HG03342 (cell line): ENCODE data around the gene SLC35B4.
A peak's percentile ranks its signal among the peaks of the same experiment; 100 is the strongest.

Experiments
- ATAC-seq: cut with Tn5 transposase; IDR thresholded peaks from one replicate; pipeline ENCODE4 v1.9.1; 2021; ENCODE audit warnings: mild to moderate bottlenecking, moderate library complexity; ENCODE audit not compliant: unreplicated experiment

SLC35B4 gene

DNA sequence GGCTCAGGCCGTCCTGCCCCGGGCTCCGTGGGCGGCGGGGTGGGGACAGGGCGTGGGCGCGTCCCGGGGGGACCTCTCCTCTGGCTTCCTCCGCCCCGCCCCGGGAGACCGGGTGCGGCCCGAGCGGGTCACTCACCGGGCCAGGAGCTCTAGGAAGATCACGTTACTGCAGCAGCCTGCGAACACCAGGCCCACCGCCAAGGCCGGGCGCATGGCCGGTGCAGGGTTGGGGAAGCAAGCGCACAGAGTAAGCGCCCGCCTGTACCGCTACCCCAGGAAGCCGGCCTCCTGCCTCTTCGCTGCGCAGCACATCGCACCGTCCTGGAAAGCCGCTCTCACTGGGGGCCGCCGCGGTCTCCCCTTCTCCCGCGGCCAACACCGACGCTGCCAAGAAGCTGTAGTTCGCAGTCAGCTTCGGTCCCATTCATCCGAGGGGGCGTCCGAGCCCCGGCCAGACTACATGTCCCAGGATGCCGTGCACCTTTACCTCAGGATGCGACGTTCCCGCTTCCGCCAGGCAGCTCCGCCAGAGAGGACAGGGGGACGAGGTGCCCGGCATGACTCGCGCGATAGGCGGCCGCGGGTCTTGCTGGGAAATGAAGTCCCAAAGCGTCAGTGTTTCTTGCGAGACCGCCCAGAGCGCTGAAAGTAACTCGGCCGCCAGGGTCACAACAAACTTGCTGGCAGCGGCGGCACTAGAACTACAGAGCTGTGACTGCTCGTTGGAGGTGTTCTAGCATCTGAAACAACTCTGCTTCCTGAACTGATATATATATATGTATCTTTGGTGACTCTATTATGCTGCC lies at the start of gene SLC35B4:
TSS of gene SLC35B4 (minus strand) at position 392 of the 806 bp plus-strand sequence. CDS start at position 213, 179 bp downstream.
- ATAC-seq, result peak; percentile 99

- ATAC-seq, result no peak
Observed at GRCh38 chr7:134366481-134366880, 49.8 kb upstream of the SLC35B4 start.

- no peak for ATAC-seq
Observed at GRCh38 chr7:134365341-134366054, 48.8 kb upstream of the SLC35B4 start.

DNA sequence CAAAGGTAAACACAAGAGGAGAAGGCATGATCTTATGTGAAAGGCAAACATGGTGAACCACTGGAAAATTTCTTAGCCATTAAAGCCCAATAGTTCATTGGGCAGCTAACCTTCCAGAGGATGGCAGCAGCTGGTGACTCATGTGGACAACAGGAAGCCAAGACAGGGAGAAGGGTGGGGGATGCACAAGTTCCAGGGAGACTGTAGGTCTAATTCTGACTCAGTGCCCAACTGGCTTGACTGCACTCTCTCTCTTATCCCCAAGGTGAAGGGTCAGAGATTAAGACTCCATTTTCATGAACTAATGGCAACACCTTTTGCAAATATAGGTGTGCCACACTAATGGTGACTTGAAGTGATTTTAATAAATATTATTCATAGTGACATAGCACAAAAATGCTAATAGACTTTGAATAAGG lies 47.9 kb upstream of the SLC35B4 start:
- no peak for ATAC-seq

DNA sequence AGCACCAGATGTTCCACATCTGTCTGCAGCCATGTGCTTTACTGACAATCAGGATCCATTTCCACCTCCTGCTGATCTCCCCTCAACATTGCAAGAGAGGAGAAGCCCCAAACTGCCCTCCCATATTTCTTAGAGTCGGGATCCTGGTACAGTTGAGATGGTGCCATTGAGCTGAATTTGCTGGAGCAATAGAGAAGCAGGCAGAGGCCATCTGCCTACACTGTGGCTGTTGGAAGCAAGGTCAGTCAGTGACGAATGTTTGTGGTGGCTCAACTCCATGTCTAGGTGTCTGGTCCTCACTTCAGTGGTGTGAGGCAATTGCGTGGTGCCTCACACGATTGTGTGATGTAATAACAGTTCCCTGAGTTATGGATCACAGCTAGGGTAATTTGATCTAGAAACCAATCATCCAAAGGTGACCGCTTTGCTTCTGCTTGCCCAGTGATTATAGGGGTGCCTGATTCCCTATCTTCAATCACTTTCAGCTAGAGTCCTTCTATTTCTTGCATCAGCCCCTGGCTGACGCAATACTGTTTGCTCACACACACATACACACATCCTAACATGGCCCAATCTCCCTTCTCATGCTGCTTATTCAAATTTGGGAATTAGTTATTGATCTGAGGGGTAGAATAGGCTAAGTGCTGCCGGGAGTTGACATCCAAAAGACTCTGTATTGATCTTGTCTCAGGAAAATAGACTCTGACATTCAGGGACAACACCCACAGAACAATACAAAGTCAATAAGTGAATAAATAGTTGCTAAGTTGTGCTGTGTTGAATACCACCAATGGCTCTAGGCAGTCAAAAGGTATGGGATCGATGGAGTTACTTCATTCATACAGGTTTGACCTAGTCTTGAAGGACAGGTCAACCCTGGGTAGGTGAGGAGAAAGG lies 46.1 kb upstream of the SLC35B4 start:
- ATAC-seq, result no peak

DNA sequence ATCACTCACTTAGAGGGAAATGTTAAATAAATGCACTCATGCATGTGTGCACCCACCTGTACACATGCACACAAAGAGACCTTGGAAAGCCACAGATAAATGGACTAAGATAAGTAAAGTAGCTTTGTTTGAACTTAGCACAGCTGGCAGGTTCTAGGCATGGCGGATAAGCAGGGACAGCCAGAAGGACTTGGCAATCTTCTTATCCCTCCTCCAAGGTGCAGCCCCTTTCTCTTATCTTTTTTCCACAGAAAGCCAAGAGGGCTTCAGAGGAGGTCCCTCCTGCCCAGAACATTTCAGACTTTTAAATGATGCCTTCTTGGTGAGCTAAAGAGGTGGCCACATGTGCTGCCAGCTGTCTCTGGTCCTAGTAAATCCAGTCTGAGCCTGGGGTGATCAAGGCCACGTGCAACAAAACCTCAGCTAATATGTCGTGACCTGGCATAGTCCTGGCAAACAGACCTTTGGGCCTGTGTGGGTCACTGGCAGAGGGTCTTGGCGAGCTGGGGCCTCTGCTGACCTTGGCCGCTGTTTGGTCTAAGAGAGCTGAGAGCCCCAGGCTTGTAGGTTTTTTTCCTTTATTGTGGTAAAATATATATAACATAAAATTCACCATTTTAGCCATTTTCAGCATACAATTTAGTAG lies 43.2 kb upstream of the SLC35B4 start:
- ATAC-seq, result no peak

DNA sequence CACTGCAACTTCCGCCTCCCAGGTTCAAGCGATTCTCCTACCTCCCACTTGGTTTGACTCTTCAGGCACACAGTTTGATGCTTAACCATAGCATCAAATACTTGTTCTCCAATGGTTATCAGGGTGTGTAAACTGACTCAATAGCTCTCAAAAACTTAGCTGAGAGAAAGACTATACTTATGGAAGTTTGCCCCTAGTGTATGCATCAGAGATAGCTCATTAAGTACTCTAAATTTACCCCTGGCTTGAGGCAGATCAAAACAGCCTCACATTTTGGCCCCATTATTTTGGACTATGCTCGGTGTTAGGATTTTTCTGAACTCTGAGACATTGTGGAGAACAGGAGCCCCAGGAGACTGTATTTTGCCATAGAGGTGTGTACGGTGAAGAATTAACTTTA lies 40.8 kb upstream of the SLC35B4 start:
- no peak for ATAC-seq

GRCh38 chr7:134356421-134356936 lies 39.7 kb upstream of the SLC35B4 start:
- no peak for ATAC-seq

DNA sequence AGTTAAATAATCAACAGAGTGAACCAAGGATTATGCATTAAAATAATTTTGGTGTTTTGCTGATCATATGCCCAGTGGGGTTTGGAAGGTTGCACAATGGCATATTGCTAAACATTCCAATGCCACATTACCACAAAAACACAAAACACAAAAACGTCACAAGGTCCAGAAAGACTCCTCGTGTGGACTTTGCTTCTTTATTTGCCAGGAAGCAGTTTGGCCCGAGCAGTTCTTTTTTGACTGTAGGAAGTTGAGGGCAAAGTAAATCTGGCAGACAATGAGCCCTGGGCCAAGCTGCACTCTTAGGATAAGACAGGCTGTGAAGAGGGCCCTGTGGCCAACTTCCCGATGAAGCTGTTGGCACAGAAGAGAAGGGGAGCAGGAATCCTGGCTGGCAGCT lies 39.2 kb upstream of the SLC35B4 start:
- ATAC-seq, result no peak

DNA sequence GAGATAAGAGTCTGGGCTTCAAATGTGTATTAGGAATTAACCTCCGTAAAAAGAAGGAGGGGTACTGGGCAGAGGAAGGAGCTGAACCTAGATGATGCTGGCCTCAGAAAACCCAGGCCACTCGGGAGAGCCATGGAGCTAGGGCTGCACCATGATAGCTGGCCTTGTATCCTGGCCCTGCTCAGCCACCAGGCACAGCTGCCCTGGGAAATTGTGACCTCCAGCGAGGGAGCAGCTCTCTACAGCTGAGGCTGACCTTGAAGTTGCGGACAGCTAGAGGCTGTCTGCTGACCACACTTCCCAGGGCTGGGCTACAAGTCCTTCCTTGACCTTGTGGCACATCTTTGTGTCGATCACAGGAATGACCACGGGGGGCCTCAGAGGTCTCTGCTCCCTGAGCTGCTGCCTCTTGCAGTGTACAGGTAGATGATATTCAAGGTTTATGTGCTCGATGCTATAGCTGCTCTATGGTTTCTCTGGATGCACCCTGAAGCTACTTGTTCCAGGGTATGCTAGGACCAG lies 38.3 kb upstream of the SLC35B4 start:
- no peak for ATAC-seq

GRCh38 chr7:134353411-134353810 lies 36.7 kb upstream of the SLC35B4 start:
- no peak for ATAC-seq

GRCh38 chr7:134351424-134351823 lies 34.7 kb upstream of the SLC35B4 start:
- ATAC-seq, result no peak

- no peak for ATAC-seq
Observed at GRCh38 chr7:134350709-134351108, 34.0 kb upstream of the SLC35B4 start.

DNA sequence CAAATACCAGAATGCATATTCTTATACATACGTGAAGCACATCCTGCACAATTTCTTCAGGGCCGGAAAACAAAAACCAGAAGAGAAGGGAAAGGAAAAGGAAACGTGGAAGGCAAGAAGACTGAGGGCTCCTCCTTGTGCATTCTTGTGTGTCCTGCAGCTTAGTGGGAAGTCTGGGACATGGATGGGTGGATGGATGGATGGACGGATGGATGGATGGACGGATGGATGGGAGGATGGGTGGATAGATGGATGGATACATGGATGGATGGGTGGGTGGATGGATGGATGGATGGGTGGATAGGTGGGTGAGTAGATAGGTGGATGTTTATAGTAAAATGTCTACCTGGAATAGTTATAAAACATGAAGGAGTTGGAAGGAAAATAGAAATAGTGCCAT lies 30.8 kb upstream of the SLC35B4 start:
- no peak for ATAC-seq

DNA sequence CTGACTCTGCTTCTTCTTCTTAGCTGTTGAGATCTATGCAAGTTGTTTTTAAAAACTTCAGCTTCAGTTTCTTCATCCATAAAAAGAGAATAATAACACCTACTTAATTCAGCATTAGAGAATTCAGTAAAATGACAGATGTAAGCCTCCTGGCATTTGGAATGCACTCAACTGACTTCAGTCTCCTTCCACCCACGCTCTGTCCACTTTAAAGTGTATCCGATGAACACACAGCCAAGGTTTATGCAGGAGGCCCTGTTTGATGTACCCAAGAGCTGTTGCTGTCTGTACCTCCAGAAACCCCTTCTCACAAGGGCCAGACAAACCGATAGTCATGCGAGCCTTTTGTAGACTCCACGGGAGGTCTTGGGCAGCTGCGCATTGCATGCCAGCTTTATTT lies 27.1 kb upstream of the SLC35B4 start:
- no peak for ATAC-seq

GRCh38 chr7:134343136-134343535 lies 26.4 kb upstream of the SLC35B4 start:
- ATAC-seq, result no peak

DNA sequence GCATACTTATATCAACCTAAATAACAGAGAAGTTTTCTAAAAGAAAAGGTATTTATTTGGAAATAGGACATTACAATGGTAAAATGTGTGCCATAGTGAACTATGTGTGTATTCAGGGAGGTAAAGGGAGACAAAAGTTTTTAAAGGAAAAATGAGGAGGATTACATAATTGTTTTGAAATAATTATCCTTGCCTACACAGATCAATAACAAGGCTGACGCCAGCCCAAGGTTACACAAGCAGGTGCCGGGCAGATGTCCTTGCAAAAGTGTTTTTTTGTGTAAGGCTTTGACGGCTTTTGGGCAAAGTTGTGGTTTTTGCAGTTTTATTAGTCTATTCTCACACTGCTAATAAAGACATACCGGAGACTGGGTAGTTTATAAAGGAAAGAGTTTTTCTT lies 22.7 kb upstream of the SLC35B4 start:
- no peak for ATAC-seq

- ATAC-seq, result no peak
Observed at GRCh38 chr7:134337980-134338379, 21.2 kb upstream of the SLC35B4 start.

DNA sequence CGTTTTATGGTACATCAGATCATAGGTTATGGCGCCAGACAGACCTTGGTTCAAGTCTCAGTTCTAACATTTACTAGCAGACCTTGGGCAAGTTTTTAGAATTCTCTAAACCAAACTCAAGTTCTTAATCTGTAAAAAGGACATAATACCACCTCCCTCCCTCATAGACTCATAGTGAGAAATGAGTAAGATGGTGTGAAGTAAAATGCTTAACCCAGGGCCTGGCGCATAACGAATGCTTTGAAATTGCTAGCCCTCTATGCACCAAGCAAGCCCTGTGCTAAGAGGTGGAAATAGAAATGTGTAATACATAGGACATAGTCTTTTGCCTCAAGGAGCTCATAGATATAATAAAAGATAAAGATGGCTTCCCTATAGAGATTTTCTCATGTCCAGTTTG lies 17.7 kb upstream of the SLC35B4 start:
- no peak for ATAC-seq

DNA sequence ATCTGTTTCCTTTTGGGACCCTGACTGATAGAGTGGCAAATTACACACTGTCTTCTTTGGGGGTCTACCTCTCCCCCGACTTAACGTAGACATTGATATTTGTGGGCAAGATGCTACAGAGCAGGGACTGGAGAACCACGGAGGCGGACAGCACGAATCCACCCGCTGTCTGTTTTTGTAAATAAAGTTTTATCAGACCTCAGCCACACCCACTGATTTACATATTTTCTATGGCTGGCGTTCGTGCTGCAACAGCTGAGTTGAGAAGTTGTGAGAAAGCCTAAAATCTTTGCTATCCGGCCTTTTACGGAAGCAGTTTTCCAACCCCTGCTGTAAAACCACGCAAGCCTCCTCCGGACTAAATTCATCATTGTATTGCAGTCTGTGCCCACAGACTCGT lies 17.2 kb upstream of the SLC35B4 start:
- ATAC-seq, result no peak
